ENCODE measurements around the gene FIBP. TPM values are rescaled to one million over a fixed set of nuclear protein-coding genes. Genes with fewer than 3 reads are reported as not detected.

FIBP gene
- total and polyA plus RNA-seq, 10 of the 15 experiments (the other 5 are each of a cell fraction or from before 2014, with no cell fraction given): 65.1 to 182 (median 94.6) TPM

- Histone ChIP-seq H3K9ac (ENCODE audit: control insufficient read depth, insufficient read depth, low read length) (no peak within 1 kb of the TSS), H3K4me1 (ENCODE audit: control insufficient read depth, insufficient read depth, low read length) (peaks cover 5% of the 10 kb centered on the region; the same call in 1 of the 2 replicates), H3K79me2 (ENCODE audit: control insufficient read depth, insufficient read depth, low read length) (no peaks in the 10 kb centered on the region), H3K9me3 (replicated peaks; ENCODE audit: control insufficient read depth, insufficient read depth, low read length) (no peaks in the 10 kb centered on the region), H3K4me2 (ENCODE audit: control insufficient read depth, insufficient read depth) (no peak within 1 kb of the TSS), H3K4me3 (no peak within 1 kb of the TSS), H3K27ac (ENCODE audit: control insufficient read depth, insufficient read depth) (no peak within 1 kb of the TSS), H3K36me3 (ENCODE audit: control insufficient read depth in 2 of 2, insufficient read depth in 2 of 2, low read length in 1 of 2) (peaks cover 9 to 11% of the 10 kb centered on the region in 2 experiments; a peak in 3 of 4 replicates), H4K20me1 (ENCODE audit: control insufficient read depth, insufficient read depth) (no peaks in the 10 kb centered on the region), H2AFZ (ENCODE audit: control insufficient read depth, low read depth, low read length) (no peak within 1 kb of the TSS), H3K27me3 (replicated peaks in 1 of 2; ENCODE audit: control insufficient read depth in 2 of 2, insufficient read depth in 2 of 2, low read length in 1 of 2) (no peaks in the 10 kb centered on the region)
- ChIA-PET CTCF (interaction anchor here (0.6 to 1.7 kb wide), 2 partner anchors 20 to 1212 kb away, joined by 4 to 9 read pairs; partner anchors contain the start of gene MUS81), SMC1A (ENCODE audit: uncharacterized antibody, unreplicated experiment) (no interaction called here), POLR2A (interaction anchor here (2.4 kb wide), 1 partner anchor 8 kb away, joined by 8 read pairs; the partner anchor contains the start of gene FIBP), RAD21 (ENCODE audit: unreplicated experiment) (no interaction called here)
- no peak for TF ChIP-seq USF1 (IDR thresholded peaks at IDR 0.05; ENCODE audit: borderline replicate concordance, extremely low read length, insufficient read depth, low read depth, low read length)
- TF ChIP-seq RUNX3 (IDR thresholded peaks at IDR 0.05; ENCODE audit: low read length): 0 out of 2 replicates have a peak, but pooled peaks have one; percentile 17
- no peak for ATAC-seq
- in situ Hi-C loops (cut with MboI): loop anchor here (5.0 kb wide), 1 partner anchor 108 kb away; no protein-coding TSS in a partner anchor
- 65% methylated on average over 6 of the region's 7 CpGs for WGBS (ENCODE audit: insufficient coverage, insufficient replicate concordance, low lambda C conversion rate, missing lambda C conversion rate)
- intact Hi-C loops (cut with micrococcal nuclease; ENCODE audit: unreplicated experiment): no loop called here
- BruUV-seq (replicated peaks): no TSS peak
- DNase-seq (ENCODE audit: low read depth, low spot score): no peak
- FAIRE-seq: no peak
These were observed 8.7 kb downstream of the FIBP start, which contains the start of gene CTSW for GRCh38 chr11:65879617-65880016. Gene CTSW, plus strand, starts transcription at chr11:65879837. Its CDS starts 18 bp downstream, at chr11:65879855.

All from GM12878 (cell line).